ENCODE measurements around the gene BRD8.

GRCh38 chr5:138192826-138193225 is 14.4 kb upstream of the BRD8 start:
- TF ChIP-seq NFIC (IDR thresholded peaks at IDR 0.05) (no peak), EZH2 (IDR thresholded peaks at IDR 0.05; ENCODE audit: borderline replicate concordance, low read depth, low read length) (no peak), RBBP5 (IDR thresholded peaks at IDR 0.05; ENCODE audit: borderline replicate concordance, insufficient read depth, low read length, poor library complexity, severe bottlenecking) (no peak), CTCF (IDR thresholded peaks at IDR 0.05 in 2 of 3, conservative IDR thresholded peaks at IDR 0.05 in 1 of 3; ENCODE audit: insufficient read depth in 2 of 3, low read depth in 1 of 3, low read length in 3 of 3) (no peak), CBX5 (IDR thresholded peaks at IDR 0.05; ENCODE audit: borderline replicate concordance, low read depth) (no peak), C11orf30 (IDR thresholded peaks at IDR 0.05; ENCODE audit: low read depth) (no peak), ELF1 (tag; IDR thresholded peaks at IDR 0.05) (no peak), MAX (CRISPR knock-in tag; IDR thresholded peaks at IDR 0.05) (no peak), REST (IDR thresholded peaks at IDR 0.05; ENCODE audit: borderline replicate concordance) (no peak), REST (CRISPR knock-in tag; IDR thresholded peaks at IDR 0.05; ENCODE audit: low read depth) (no peak), HMGXB4 (CRISPR knock-in tag; IDR thresholded peaks at IDR 0.05) (no peak), POU5F1 (IDR thresholded peaks at IDR 0.05; ENCODE audit: borderline replicate concordance, low read depth, low read length, partially characterized antibody) (no peak), IFI16 (CRISPR knock-in tag; IDR thresholded peaks at IDR 0.05) (no peak), ZC3H4 (CRISPR knock-in tag; IDR thresholded peaks at IDR 0.05; ENCODE audit: borderline replicate concordance) (no peak)

Measured in K562 (cell line).